ENCODE data around the gene PAPPA2.
"Not testable (repeated sequence)": the region's sequence is repeated elsewhere in the genome, so short reads cannot be mapped to it uniquely, and the experiment has no call there.

PAPPA2 gene, protein sequence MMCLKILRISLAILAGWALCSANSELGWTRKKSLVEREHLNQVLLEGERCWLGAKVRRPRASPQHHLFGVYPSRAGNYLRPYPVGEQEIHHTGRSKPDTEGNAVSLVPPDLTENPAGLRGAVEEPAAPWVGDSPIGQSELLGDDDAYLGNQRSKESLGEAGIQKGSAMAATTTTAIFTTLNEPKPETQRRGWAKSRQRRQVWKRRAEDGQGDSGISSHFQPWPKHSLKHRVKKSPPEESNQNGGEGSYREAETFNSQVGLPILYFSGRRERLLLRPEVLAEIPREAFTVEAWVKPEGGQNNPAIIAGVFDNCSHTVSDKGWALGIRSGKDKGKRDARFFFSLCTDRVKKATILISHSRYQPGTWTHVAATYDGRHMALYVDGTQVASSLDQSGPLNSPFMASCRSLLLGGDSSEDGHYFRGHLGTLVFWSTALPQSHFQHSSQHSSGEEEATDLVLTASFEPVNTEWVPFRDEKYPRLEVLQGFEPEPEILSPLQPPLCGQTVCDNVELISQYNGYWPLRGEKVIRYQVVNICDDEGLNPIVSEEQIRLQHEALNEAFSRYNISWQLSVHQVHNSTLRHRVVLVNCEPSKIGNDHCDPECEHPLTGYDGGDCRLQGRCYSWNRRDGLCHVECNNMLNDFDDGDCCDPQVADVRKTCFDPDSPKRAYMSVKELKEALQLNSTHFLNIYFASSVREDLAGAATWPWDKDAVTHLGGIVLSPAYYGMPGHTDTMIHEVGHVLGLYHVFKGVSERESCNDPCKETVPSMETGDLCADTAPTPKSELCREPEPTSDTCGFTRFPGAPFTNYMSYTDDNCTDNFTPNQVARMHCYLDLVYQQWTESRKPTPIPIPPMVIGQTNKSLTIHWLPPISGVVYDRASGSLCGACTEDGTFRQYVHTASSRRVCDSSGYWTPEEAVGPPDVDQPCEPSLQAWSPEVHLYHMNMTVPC (N-terminal part only)

DNA sequence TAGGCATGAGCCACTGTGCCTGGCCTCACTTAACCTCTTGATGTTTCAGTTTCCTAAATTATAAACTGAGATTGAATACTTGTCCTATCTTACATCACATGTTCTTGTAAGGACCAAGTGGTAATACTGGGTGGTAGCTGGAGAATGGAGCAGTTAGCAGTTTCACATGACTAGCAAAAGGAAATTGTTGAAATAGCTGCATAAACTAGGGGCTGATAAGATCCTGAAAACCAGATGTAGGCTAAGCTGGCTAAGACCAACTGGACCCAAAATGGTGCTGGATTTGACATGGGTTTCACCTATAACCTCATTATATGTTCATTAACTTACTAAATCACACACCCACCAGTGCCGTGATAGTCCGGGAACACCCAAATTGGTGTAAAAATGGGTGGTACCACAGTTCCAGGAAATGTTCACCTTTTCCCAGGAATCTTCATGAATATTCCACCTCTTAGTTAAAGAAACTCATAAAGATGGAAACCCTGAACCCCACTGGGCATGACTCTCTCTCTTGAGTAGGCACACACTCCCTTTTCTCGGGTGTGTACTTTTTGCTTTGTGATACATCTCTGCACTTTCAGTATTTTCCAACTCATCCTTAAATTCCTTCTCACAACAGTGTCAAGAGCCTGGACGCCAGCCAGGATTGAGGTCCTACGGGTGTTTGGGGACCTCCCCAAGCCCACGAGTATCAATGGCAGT, at the start of gene PAPPA2:
Gene PAPPA2, plus strand, starts transcription at position 502 of the 705 bp plus-strand sequence. CDS start 93,148 bp downstream, outside the sequence.
- DNase-seq (ENCODE audit: low spot score) = no peak

DNA sequence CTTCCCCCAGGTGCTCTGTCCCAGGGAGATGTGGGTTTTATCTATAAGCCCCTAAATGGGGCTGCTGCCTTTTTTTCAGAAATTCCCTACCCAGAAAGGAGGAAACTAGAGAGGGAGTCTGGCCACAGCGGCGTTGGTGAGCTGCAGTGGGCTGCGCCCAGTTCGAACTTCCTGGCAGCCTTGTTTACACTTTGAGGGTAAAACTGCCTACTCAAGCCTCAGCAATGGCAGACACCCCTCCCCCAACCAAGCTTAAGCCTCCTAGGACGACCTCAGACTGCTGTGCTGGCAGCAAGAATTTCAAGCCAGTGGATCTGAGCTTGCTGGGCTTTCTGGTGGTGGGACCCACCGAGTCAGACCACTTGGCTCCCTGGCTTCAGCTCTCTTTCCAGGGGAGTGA, 46.2 kb upstream of the PAPPA2 start:
- no peak for DNase-seq (ENCODE audit: low spot score)

DNA sequence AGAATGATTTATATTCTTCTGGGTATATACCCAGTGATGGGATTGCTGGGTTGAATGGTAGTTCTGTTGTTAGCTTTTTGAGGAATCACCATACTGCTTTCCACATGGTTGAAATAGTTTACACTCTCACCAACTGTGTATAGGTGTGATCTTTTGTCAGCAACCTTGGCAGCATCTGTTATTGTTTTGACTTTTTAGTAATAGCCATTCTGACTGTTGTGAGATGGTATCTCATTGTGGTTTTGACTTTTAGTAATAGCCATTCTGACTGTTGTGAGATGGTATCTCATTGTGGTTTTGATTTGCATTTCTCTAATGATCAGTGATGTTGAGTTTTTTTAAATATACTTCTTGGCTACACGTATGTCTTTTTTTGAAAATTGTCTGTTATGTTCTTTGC, 43.4 kb upstream of the PAPPA2 start:
- not testable (repeated sequence) for DNase-seq (ENCODE audit: low spot score)

DNA sequence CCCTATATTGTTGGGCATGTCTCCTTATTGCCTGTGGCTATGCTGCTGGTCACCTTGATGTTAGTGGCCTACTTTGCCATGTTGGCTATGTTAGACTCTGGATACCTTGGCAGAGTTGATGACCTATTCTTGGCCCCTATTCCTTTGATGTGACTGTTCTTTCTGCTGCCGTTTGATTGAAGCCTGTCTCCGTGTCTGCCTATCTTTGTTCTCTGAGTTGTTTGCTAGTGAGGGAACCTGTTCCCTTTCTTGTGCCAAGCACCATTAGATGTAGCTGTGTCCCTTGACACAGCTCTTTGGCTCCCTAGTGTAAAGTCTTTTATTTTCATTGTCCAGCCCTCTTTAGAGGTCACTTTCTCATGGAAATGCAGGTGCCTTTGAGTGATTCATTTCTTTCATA, 28.7 kb upstream of the PAPPA2 start:
- no peak for DNase-seq (ENCODE audit: low spot score)

DNA sequence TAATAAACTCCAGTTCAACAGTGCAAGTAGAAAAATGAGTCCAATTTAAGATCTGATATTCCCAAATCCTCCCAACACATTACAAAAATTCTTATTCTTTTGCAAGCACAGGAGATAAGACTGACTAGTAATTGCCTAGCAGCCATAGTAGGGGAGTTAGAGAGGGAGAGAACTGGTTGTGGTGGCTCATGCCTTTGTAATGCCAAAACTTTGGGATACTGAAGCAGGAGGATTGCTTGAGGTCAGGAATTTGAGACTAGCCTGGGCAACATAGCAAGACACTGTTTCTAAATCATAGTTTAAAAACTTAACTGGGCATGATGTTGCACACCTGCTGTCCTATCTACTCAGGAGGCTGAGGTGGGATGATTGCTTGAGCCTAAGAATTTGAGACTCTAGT, 26.7 kb upstream of the PAPPA2 start:
- DNase-seq (ENCODE audit: low spot score) = no peak

DNA sequence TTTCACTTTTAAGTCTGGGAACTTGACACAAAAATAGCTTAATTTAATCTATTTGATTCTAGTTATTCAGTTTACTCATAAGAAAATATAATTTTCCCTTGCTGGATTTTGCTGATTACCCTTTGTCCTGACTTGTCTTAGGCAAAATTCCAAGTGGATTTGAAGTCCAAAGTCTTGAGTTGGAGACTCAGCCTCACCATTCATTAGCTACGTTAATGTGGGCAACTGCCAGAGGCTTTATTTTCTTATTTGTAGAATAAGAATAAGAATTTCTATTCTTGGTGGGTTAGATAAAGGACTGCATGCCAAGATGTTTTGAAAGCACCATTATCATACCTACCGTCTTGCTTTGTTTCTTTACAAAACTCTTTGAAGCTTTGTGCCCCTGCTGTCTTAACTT, 22.8 kb upstream of the PAPPA2 start:
- DNase-seq (ENCODE audit: low spot score) = no peak

DNA sequence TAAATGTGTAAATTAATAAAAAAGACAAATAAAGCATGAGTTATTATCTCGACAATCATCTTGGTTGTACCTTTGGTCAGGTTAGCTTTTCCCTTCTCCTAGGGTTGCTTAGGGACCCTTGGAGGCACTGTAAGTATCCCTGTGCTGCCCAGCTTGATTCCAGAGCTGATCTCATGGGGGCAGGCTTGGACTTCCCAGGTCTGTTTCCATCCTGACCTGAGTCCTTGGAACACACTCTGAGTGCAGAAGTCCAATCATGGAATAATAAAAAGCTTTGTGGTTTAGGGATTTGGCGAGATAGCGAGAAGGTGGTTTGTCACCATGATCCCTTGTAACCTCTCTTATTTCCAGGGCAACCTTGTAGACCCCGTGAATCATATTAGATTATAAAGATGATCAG, 18.7 kb upstream of the PAPPA2 start:
- DNase-seq (ENCODE audit: low spot score) = no peak

DNA sequence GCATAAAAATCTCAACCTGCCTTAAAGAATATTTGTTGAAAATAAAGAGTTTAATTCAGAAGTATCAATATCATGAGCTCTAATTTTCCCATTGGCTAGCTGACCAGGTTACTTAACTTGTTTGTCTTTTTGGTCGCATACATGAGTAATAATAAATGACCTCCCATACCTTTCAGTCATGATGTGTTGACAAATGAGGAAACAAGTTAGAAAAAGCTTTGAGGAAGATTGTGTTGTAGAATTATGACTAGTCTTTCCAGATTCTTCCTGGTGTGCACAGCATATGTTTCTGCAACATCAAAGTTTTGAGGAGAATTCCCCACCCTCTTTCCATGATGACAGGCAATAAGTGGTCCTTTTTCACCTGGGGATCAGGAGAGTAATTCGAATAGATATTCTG, 17.6 kb upstream of the PAPPA2 start:
- DNase-seq (ENCODE audit: low spot score) = no peak

DNA sequence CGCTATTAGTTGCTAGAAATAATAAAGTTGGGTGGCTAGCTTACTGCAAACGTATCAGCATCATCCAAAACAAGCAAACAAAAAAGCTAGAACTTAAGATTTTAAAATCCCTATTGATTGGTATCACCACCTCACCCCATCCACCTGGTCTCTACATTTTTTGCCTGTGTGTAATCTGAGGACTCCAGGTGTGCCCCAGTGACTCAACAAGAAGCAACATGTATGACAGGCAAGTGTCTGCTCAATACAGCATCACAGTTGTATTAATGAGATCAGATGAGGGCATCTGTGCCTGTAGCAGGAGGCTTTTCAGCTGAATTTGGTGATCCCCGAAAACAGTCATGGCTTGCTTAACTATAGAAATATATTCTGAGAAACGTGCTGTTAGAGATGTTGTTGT, 14.6 kb upstream of the PAPPA2 start:
- no peak for DNase-seq (ENCODE audit: low spot score)

DNA sequence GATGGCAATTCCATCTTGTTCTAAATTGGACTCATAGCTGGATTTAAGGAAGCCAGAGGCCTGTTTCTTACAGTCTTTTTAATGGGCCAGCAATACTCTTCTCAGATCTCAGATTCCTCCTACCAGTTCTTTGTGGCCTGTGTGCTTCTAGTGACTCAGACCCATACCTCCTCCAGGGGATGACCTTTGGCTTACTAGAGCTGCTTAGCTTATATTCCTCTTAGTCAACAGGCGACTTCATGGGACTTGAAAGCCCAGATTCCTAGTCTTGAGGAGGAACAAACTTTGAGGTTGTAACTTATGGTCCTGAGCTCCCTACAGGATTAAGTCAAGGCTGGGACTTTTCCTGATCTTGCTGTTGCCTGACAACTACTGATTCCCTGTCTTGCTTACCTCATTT, 12.4 kb upstream of the PAPPA2 start:
- DNase-seq (ENCODE audit: low spot score) = no peak

DNA sequence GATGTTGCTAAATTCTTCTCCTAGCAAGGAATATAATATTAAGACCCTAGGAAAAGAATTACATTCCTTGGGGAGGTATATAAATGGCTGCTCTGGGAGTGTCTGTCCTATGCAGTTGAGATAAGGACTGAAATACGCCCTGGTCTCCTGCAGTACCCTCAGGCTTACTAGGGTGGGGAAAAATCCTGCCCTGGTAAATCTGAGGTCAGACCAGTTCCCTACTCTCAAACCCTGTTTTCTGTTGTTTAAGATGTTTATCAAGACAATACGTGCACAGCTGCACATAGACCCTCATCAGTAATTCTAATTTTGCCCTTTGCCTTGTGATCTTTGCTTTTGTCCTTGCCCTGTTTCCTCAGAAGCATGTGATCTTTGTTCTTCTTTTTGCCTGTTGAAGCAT, 11.2 kb upstream of the PAPPA2 start:
- DNase-seq (ENCODE audit: low spot score) = not testable (repeated sequence)

DNA sequence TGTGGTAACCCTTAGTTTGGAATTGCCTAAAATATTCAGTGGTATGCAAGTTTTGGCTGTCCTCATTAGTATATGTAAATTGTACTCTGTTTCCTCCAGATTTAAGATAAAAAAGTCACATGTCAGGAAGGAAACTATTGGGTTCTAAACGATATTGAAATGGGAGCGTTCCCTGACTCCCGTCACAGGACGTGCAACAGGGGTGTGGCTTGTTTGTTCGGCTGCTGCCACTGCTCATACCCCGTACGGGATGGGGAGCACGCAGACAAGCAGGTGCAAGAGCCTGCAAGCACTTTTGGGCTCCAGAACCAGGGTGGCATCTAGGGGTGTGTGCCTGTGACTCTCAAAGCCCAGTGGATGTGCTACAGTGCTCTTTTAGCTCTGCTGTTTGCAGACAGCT, 6.2 kb upstream of the PAPPA2 start:
- DNase-seq (ENCODE audit: low spot score) = no peak

DNA sequence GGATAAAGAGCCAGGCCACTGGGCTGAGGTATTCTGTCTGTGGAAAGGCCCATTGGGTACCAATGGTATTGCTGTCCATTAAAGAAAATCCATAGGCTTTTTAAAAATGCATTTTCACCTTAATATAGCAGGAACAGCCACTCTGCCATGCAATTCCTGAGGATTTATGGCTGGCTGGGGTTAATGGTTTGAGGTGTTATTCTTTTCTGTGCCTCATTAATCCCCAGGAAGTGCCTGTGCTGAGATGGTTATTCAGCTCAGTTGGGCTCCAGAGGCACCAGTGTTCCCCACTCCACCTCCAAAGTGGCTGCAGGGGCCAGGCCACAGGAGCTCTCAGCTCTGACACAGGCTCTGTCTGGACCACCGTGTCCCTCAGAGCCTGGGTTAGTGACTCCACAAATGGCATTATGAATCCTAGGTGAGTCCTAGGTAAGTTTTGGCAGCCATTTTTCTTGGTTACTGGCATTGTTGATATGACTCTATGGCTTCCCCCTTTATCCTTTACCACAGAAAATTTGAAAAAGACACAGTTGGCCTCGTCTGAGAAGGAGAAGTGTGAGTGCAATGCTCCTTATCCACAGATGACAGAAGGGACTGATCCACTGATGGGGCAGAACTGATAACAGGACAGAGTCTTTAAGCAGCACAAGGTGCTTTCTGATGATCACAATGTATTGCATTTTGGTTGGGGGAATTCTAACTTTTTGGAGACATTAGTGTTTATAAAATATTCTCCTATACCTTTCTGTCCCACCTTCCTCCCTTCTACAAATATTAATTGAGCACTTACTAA, 2.2 kb upstream of the PAPPA2 start:
- no peak for DNase-seq (ENCODE audit: low spot score)

DNA sequence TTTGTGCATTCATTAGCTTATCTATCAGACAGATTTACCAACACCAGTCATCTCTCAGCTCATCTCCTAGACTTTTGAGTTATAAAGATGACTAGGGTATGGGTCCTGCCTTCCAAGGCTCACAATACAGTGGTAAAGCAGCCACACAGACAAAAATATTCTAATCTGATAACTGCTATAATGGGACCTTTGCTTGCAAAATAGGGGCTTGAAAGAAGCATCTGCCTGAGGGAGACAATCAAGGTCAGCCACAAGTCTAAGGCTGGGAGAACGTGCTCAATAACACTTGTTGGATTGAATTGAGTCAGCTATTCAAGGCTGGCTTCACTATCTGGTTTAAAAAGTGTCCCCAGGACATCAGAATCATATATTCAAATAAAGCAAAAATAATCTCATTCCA, 1.4 kb upstream of the PAPPA2 start:
- DNase-seq (ENCODE audit: low spot score) = no peak

DNA sequence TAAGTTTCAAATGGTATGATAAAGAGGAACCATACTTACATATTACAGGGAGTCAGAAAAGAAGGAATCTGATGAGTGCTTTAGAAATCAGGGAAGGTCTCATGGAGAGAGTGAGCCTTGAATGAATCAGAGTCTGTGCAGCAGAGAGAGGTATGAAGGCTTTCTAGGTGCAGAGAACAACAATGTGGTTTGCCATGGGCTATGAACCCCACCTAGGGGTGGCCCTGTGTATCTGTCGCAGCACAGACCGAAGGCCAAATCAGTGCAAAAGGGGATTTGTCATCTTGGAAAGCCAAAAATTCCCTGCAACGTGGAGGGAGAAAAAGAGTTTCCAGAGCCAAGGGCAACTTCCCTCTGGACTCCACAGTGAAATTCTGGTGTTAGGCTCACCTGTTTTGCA, 3.5 kb downstream of the PAPPA2 start:
- no peak for DNase-seq (ENCODE audit: low spot score)

DNA sequence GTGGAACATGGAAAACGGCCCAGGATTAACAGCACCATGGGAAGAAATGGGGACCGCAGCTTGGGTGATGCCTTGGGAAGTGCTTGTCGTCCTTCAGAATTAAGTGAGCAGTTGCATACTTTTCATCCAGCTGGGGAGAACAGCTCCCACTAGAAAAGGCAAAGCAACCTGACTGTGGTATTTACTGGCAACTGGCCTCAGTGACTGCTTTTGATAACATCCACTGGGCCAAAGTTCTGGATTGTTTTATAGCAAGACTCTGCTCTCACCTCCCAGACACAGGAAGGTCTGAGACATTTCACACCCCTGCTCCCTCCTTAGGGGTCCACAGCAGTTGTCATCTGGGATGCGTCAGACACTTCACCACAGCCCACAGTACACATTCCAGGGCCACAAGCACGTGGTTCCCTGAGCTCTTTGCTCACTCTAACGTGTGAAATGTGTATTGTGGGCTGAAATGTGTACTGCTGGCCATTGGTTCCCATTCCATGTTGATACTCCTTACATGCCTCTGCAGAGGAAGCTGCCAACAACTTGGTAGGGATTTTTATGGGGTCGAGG, 6.6 kb downstream of the PAPPA2 start:
- DNase-seq (ENCODE audit: low spot score) = peak; percentile 27

DNA sequence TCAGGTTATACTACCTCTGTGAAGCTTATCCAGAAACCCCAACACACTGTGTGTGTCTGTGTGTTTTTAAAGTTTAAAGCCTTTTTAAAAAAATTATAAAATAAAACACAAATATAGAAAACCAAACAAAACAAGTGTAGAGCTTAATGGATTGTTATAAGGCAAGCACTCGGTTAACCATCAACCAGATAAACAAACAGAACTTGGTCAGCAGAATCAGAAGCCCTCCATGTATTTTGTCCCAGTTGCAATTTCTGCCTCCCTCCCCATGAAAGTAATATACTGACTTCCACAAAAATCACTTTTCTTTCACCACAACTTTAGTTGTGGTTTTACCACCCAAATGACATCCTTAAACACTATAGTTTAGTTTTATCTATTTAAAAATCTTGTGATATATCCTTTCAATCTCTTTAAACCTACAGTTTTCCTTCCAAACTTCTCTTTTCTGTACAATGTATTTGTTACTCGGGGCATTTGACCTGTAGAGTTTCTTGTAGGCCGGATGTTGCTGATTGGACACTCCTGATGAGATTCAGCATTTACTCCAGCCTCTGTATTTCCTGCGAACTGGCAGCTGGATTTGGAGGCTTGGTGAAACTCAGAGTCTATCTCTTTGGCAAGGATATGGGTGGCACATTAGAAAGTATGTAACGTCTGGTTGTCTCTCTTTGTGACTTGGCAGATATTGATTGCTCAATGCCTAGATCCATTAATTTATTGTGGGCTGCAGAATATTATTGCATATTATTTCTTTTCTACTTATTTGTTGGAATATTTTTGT, 8.6 kb downstream of the PAPPA2 start:
- no peak for DNase-seq (ENCODE audit: low spot score)

DNA sequence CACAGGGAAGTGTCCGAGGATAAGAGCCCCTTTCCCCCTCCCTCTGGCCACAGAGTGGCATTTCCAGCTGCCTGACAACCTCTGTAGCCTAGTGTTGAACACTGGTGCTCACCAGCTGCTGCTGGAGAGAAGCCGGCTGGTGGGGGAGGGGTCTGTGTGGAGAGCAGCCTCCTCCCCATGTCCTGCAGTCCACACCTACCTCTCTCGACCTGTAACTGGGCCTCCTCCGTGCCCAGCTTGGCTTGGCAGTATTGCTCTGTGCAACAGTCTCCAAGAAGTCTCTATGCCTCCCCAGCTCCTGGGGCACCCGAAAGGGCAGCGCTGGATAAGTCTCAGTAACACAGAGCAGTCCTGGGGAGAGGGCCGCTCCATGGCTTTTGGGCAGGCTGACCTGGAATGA, 17.0 kb downstream of the PAPPA2 start:
- DNase-seq (ENCODE audit: low spot score) = no peak

DNA sequence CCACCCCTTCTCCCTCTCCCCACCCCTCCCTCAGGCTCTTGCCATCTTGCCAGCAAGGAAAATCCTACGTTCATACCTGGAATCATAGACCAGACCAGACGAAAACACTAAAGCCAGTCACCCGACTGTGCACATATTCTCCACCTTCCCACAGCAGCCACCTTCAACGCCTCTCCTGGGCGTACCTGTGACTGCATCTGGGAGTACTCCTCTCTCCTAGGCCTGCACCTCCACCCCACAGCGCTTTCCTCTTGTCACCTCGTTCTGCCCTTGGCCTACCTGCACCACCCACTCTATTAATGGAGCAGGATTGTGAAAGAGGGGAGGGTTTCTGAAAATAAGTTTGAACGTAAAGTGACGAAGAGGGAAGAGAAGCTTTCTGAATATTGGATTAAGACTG, 17.8 kb downstream of the PAPPA2 start:
- no peak for DNase-seq (ENCODE audit: low spot score)

DNA sequence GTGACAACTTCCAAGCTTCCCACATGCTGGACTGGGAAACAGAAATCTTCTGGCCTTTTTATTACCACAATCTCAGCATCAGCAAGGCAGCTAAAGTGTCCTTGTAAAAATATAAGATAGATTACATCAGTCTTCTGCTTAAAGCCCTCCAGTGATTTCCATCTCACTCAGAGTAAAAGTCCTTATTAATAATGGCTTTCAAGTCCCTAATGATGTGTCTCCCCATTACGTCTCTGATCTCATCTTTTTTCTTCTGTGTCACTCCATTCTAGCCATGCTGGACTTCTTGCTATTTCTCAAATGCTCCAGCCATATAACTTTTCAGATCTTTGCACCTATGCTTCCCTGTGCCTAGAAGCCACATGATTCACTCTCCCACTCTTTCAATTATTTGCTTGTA, 22.1 kb downstream of the PAPPA2 start:
- DNase-seq (ENCODE audit: low spot score) = no peak

DNA sequence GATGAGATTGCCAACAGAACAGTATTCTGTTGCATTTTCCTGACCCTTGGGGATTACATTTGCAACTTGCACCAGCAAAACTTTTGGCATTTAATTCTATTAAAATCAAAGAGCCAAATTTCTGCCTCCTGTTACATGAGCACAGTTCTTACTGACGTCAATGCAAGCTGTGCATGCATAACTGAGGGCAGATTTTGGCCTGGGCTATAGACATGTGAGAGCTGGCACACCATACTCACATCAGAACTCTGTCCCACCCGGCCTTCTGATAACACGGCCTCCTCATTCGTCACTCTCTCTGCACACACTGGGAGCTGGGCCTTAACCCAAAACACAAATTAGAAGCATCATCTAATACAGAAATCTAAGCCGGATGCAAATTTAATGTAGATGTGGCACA, 31.5 kb downstream of the PAPPA2 start:
- DNase-seq (ENCODE audit: low spot score) = no peak
